GM23338 (cell line): ENCODE results near the gene CHST11. TPM values are rescaled to one million over a fixed set of nuclear protein-coding genes. Genes with fewer than 3 reads are reported as not detected.

ENCODE experiments used
- ATAC-seq: fragments of 200-7000 bp; cut with Tn5 transposase; 3 replicates; pipeline ENCODE4 v1.9.1; 2020
- DNase-seq: peaks from one replicate; pipeline ENCODE4 v3.0.0-alpha.2; 2015; ENCODE audit warnings: low spot score
- H2AFZ ChIP-seq: fragments of 200-600 bp; sonication (generic); 2 replicates; pipeline ENCODE4 v1.8.0; 2016; ENCODE audit warnings: antibody characterized with exemption, mild to moderate bottlenecking, moderate library complexity
- H3F3A ChIP-seq: fragments of 200-600 bp; sonication (generic); replicated peaks from 2 replicates; pipeline ENCODE4 v1.8.0; 2017; ENCODE audit warnings: antibody characterized with exemption, mixed run types, low read depth
- H3K27ac ChIP-seq: fragments of 200-600 bp; sonication (generic); 2 replicates; pipeline ENCODE4 v1.6.1; 2016; ENCODE audit warnings: low read depth
- H3K27me3 ChIP-seq: fragments of 200-600 bp; sonication (generic); 2 replicates; pipeline ENCODE4 v1.8.0; 2016; ENCODE audit warnings: mild to moderate bottlenecking, mixed run types, moderate library complexity; ENCODE audit not compliant: insufficient read depth
- H3K36me3 ChIP-seq: fragments of 200-600 bp; sonication (generic); 2 replicates; pipeline ENCODE4 v1.8.0; 2016; ENCODE audit warnings: mild to moderate bottlenecking; ENCODE audit not compliant: insufficient read depth
- H3K4me1 ChIP-seq: fragments of 200-600 bp; sonication (generic); 2 replicates; pipeline ENCODE4 v1.8.0; 2016; ENCODE audit warnings: mild to moderate bottlenecking, moderate library complexity; ENCODE audit not compliant: insufficient read depth
- H3K4me2 ChIP-seq: fragments of 200-600 bp; sonication (generic); 2 replicates; pipeline ENCODE4 v1.7.1; 2017; ENCODE audit warnings: mixed run types
- H3K4me3 ChIP-seq: fragments of 200-600 bp; sonication (generic); 2 replicates; pipeline ENCODE4 v1.6.1; 2016; ENCODE audit warnings: mixed run types
- H3K79me2 ChIP-seq: fragments of 200-600 bp; sonication (generic); replicated peaks from 2 replicates; pipeline ENCODE4 v1.8.0; 2017; ENCODE audit warnings: mild to moderate bottlenecking; ENCODE audit not compliant: insufficient read depth
- H3K9me2 ChIP-seq: fragments of 200-600 bp; sonication (generic); 2 replicates; pipeline ENCODE4 v1.8.0; 2017; ENCODE audit not compliant: insufficient read depth
- H4K20me1 ChIP-seq: fragments of 200-600 bp; sonication (generic); replicated peaks from 2 replicates; pipeline ENCODE4 v1.8.0; 2017; ENCODE audit warnings: mild to moderate bottlenecking; ENCODE audit not compliant: insufficient read depth
- H3K27ac Mint-ChIP-seq: 2 replicates; pipeline ENCODE4 v1.8.0; 2020; ENCODE audit warnings: inconsistent platforms, mild to moderate bottlenecking, moderate library complexity, mixed read lengths
- H3K27me3 Mint-ChIP-seq: 3 replicates; pipeline ENCODE4 v1.8.0; 2022; ENCODE audit warnings: low read depth, mild to moderate bottlenecking, moderate library complexity, mixed read lengths, inconsistent platforms; ENCODE audit not compliant: insufficient read depth, poor library complexity
- H3K36me3 Mint-ChIP-seq: 3 replicates; pipeline ENCODE4 v1.8.0; 2021; ENCODE audit warnings: low read depth, mild to moderate bottlenecking, inconsistent platforms, moderate library complexity, mixed read lengths
- H3K4me1 Mint-ChIP-seq: 3 replicates; pipeline ENCODE4 v1.8.0; 2020; ENCODE audit warnings: mild to moderate bottlenecking, inconsistent platforms, mixed read lengths
- H3K4me3 Mint-ChIP-seq: 3 replicates; pipeline ENCODE4 v1.8.0; 2021; ENCODE audit warnings: moderate library complexity, mild to moderate bottlenecking, inconsistent platforms, mixed read lengths
- H3K9me3 Mint-ChIP-seq: 3 replicates; pipeline ENCODE4 v1.8.0; 2020; ENCODE audit warnings: moderate library complexity, mild to moderate bottlenecking, inconsistent platforms, mixed read lengths
- CREB1 ChIP-seq: fragments of 250-450 bp; sonication (Bioruptor Pico); IDR thresholded peaks from 2 replicates; pipeline ENCODE4 v1.5.0; 2020; ENCODE audit warnings: low read depth, mild to moderate bottlenecking, moderate library complexity
- CTCF ChIP-seq, 2 experiments: fragments of 200-600 bp in 1 of 2; sonication (generic) in 1 of 2; conservative IDR thresholded peaks; 2 replicates each; pipeline versions ENCODE4 v1.5.1 to v1.6.1; 2016 to 2017; ENCODE audit warnings: antibody characterized with exemption in 2 of 2, low read depth in 2 of 2, mild to moderate bottlenecking in 2 of 2, moderate library complexity in 1 of 2
- EZH2 ChIP-seq: fragments of 200-600 bp; sonication (generic); IDR thresholded peaks from one replicate; pipeline ENCODE4 v1.8.0; 2017; ENCODE audit warnings: antibody characterized with exemption, mild to moderate bottlenecking, low read depth; ENCODE audit not compliant: unreplicated experiment
- EZH2phosphoT487 ChIP-seq: fragments of 200-600 bp; sonication (generic); IDR thresholded peaks from one replicate; pipeline ENCODE4 v1.8.1; 2018; ENCODE audit warnings: antibody characterized with exemption; ENCODE audit not compliant: unreplicated experiment
- JUNB ChIP-seq: IDR thresholded peaks from one replicate; pipeline ENCODE4 v1.6.1; 2016; ENCODE audit warnings: antibody characterized with exemption; ENCODE audit not compliant: unreplicated experiment
- NANOG ChIP-seq: IDR thresholded peaks from 2 replicates; pipeline ENCODE4 v1.6.1; 2016; ENCODE audit warnings: antibody characterized with exemption, borderline replicate concordance
- POLR2AphosphoS5 ChIP-seq: IDR thresholded peaks from 2 replicates; pipeline ENCODE4 v1.6.1; 2016; ENCODE audit warnings: antibody characterized with exemption, low read depth
- REST ChIP-seq: IDR thresholded peaks from one replicate; pipeline ENCODE4 v1.6.1; 2018; ENCODE audit warnings: antibody characterized with exemption; ENCODE audit not compliant: unreplicated experiment
- STAT1 ChIP-seq: IDR thresholded peaks from one replicate; pipeline ENCODE4 v1.6.1; 2016; ENCODE audit warnings: antibody characterized with exemption; ENCODE audit not compliant: unreplicated experiment
- ZNF114 ChIP-seq: fragments of 250-450 bp; sonication (Bioruptor Pico); IDR thresholded peaks from 2 replicates; pipeline ENCODE4 v1.5.0; 2020; ENCODE audit warnings: mild to moderate bottlenecking, moderate library complexity
- ZNF331 ChIP-seq: fragments of 250-450 bp; sonication (Bioruptor Pico); IDR thresholded peaks from 2 replicates; pipeline ENCODE4 v1.5.0; 2020; ENCODE audit warnings: low read depth, mild to moderate bottlenecking, moderate library complexity
- polyA plus RNA-seq: library from polyadenylated mRNA; unstranded; fragments of >200 nt; fragmentation: Nextera tagmentation; extraction: Ambion mirVana; gene quantifications from 2 replicates; pipeline ENCODE4 v1.2.1, GENCODE V29; 2016
- total RNA-seq: library from RNA; depleted of rRNA; stranded (reverse); fragments of >200 nt; shearing (Covaris generic); gene quantifications from 2 replicates; pipeline ENCODE4 v1.2.3, GENCODE V29; 2014
- TF ChIP-seq, protein P1 (sequence below): IDR thresholded peaks from 2 replicates; pipeline ENCODE4 v1.6.1; 2016; ENCODE audit warnings: antibody characterized with exemption

Gene CHST11
- total and polyA plus RNA-seq, 2 experiments from 2014 or later = 7.7 to 25.7 TPM

DNA sequence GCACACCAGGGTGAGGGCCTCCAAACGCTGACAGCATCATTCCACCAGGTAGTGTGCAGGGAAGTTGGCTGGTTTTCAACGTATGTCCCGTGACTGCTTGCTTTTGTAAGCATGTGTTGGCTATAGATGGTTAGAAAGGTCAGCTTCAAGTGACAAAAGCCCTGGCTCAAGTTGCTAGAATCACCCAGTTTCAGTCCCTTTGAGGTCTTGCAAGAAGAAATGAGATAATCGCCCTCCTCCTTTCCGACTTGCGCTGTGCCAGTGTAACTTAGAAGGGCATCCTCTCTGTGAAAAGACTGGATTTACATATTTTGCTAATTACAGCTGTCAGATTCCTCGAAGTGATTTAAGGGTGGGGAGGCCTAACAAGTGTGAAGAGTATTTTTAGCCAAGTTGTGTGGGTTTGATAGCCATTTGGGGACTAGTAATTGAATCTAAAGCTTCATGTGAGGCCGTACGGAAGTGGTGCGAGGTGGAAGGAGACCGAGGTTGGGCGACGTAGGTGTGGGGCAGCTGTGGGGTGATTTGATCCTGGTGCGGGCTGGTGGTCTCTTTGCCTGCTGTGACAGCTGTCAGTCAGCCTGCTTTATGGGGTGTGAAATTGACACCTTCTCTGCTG lies 94.7 kb downstream of the CHST11 start (continued):
- TF ChIP-seq REST (no peak), JUNB (no peak), POLR2AphosphoS5 (no peak), CTCF (conservative IDR thresholded peaks at IDR 0.05; ENCODE audit: low read depth in 2 of 2) (no peak), ZNF331 (CRISPR knock-in tag) (no peak), CREB1 (CRISPR knock-in tag) (no peak)
- TF ChIP-seq, protein P1, sequence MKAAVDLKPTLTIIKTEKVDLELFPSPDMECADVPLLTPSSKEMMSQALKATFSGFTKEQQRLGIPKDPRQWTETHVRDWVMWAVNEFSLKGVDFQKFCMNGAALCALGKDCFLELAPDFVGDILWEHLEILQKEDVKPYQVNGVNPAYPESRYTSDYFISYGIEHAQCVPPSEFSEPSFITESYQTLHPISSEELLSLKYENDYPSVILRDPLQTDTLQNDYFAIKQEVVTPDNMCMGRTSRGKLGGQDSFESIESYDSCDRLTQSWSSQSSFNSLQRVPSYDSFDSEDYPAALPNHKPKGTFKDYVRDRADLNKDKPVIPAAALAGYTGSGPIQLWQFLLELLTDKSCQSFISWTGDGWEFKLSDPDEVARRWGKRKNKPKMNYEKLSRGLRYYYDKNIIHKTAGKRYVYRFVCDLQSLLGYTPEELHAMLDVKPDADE = no peak

- Histone ChIP-seq H3K4me1 (peaks cover 5% of the 10 kb centered on the region; the same call in 1 of the 2 replicates), H3K4me3 (no peak overlapping the region), H3K79me2 (0 out of 2 replicates have a peak, but pooled peaks cover 2% of the 10 kb centered on the region), H4K20me1 (peaks cover 8% of the 10 kb centered on the region), H3K9me2 (no peaks in the 10 kb centered on the region; the same call in 1 of the 2 replicates), H3K27ac (no peak overlapping the region), H3F3A (no peaks in the 10 kb centered on the region), H3K36me3 (no peaks in the 10 kb centered on the region), H3K4me2 (no peak overlapping the region), H3K27me3 (no peaks in the 10 kb centered on the region), H2AFZ (no peak overlapping the region)
- Mint-ChIP-seq H3K36me3 (peaks cover 14% of the 10 kb centered on the region; the same call in 2 of the 3 replicates), H3K4me3 (no peak overlapping the region), H3K4me1 (peaks cover 9% of the 10 kb centered on the region; the same call in 2 of the 3 replicates), H3K9me3 (peaks cover 9% of the 10 kb centered on the region), H3K27me3 (peaks cover 5% of the 10 kb centered on the region), H3K27ac (no peak overlapping the region)
- DNase-seq = no peak
- ATAC-seq = no peak
- TF ChIP-seq CREB1 (CRISPR knock-in tag) (no peak), STAT1 (no peak), EZH2 (no peak), ZNF114 (CRISPR knock-in tag) (no peak), NANOG (no peak), POLR2AphosphoS5 (no peak), EZH2phosphoT487 (no peak), REST (no peak), JUNB (no peak), CTCF (conservative IDR thresholded peaks at IDR 0.05; ENCODE audit: low read depth in 2 of 2) (no peak)
These were observed 96.7 kb downstream of the CHST11 start for GRCh38 chr12:104553421-104553820.
